ENCODE data around the gene ANAPC4. TPM values are rescaled to one million over a fixed set of nuclear protein-coding genes. Genes with fewer than 3 reads are reported as not detected.

ANAPC4 gene
- total and polyA plus RNA-seq, 2 donors (not counting 1 experiment from before 2014, with no cell fraction given) = 15.9 to 27.1 TPM

- Histone ChIP-seq H3K4me3 (replicated peaks in 1 of 4; ENCODE audit: control extremely low read depth in 1 of 4, insufficient read depth in 1 of 4, low read depth in 3 of 4, low read length in 4 of 4) (no peak overlapping the region), H3K9me3 (ENCODE audit: control insufficient read depth, insufficient read depth, low read depth, low read length) (no peaks in the 10 kb centered on the region), H3K9ac (ENCODE audit: insufficient read depth, low read length) (no peak overlapping the region), H3K27ac (ENCODE audit: insufficient read depth, low read length) (no peak overlapping the region), H3K36me3 (ENCODE audit: control insufficient read depth, insufficient read depth, low read length) (no peaks in the 10 kb centered on the region), H4K20me1 (ENCODE audit: control insufficient read depth, extremely low read depth, insufficient read depth, low read length) (no peaks in the 10 kb centered on the region), H3K4me2 (ENCODE audit: extremely low read depth, insufficient read depth, low read length) (no peak overlapping the region), H2AFZ (ENCODE audit: low read length) (no peak overlapping the region), H3K27me3 (ENCODE audit: control insufficient read depth, insufficient read depth, low read length) (no peaks in the 10 kb centered on the region), H3K79me2 (ENCODE audit: control insufficient read depth, insufficient read depth, low read length) (no peaks in the 10 kb centered on the region), H3K4me1 (ENCODE audit: control insufficient read depth, extremely low read depth, insufficient read depth, low read length) (peaks cover 6% of the 10 kb centered on the region)
- TF ChIP-seq CTCF (conservative IDR thresholded peaks at IDR 0.05 in 1 of 2, IDR thresholded peaks at IDR 0.05 in 1 of 2; ENCODE audit: low read depth in 1 of 2, low read length in 2 of 2) = no peak
- TF ChIP-seq EZH2 (IDR thresholded peaks at IDR 0.05; ENCODE audit: low read length, missing control alignments) = no peak
- no peak for DNase-seq (ENCODE audit: low read depth in 2 of 2)
These were observed 77.4 kb downstream of the ANAPC4 start for GRCh38 chr4:25454476-25454875.

DNA sequence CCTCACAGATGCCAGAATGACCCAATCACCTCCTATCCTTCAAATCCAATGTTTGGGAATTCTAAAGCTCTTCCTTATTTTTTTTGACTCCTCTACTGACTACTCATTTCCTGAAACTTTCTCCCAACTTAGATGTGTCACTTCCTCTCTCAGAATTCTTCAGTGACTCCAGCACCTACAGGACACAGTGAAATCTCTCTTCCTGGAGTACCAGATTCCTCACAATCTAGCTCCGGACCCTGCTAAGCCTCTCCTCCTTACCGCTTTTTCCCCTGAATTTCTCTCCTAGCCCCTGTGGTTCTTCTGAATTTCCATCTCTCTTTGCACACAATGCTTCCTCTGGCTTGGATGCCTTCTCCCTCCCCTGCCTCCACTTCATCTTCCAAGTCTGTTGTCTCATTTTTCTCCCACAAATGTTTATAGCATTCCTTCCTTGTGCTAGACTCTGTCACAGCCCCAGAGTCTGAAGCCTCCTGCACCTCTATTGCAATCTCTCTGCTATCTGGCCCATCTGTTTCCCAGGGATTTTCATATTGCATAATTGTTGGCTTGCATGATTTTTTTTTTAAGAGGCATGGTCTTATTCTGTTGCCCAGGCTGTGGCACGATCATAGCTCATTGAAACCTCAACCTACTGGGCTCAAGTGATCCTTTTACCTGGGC lies 80.1 kb downstream of the ANAPC4 start:
- DNase-seq (ENCODE audit: low read depth in 2 of 2) = peak in 1 of 2 donors; percentile 34
- Histone ChIP-seq H2AFZ (ENCODE audit: low read length) (peak overlapping the region; percentile 29), H3K4me3 (replicated peaks in 1 of 4; ENCODE audit: control extremely low read depth in 1 of 4, insufficient read depth in 1 of 4, low read depth in 3 of 4, low read length in 4 of 4) (no peak overlapping the region), H3K4me2 (ENCODE audit: extremely low read depth, insufficient read depth, low read length) (peak overlapping the region; percentile 13), H3K36me3 (ENCODE audit: control insufficient read depth, insufficient read depth, low read length) (no peaks in the 10 kb centered on the region), H3K79me2 (ENCODE audit: control insufficient read depth, insufficient read depth, low read length) (no peaks in the 10 kb centered on the region), H3K4me1 (ENCODE audit: control insufficient read depth, extremely low read depth, insufficient read depth, low read length) (peaks cover 6% of the 10 kb centered on the region), H3K9ac (ENCODE audit: insufficient read depth, low read length) (no peak overlapping the region), H4K20me1 (ENCODE audit: control insufficient read depth, extremely low read depth, insufficient read depth, low read length) (no peaks in the 10 kb centered on the region), H3K9me3 (ENCODE audit: control insufficient read depth, insufficient read depth, low read depth, low read length) (no peaks in the 10 kb centered on the region), H3K27ac (ENCODE audit: insufficient read depth, low read length) (no peak overlapping the region), H3K27me3 (ENCODE audit: control insufficient read depth, insufficient read depth, low read length) (no peaks in the 10 kb centered on the region)
- TF ChIP-seq EZH2 (IDR thresholded peaks at IDR 0.05; ENCODE audit: low read length, missing control alignments) (no peak), CTCF (conservative IDR thresholded peaks at IDR 0.05 in 1 of 2, IDR thresholded peaks at IDR 0.05 in 1 of 2; ENCODE audit: low read depth in 1 of 2, low read length in 2 of 2) (no peak)

- peak in 1 of 2 donors; percentile 19 for DNase-seq (ENCODE audit: low read depth in 2 of 2)
- Histone ChIP-seq H3K36me3 (ENCODE audit: control insufficient read depth, insufficient read depth, low read length) (no peaks in the 10 kb centered on the region), H2AFZ (ENCODE audit: low read length) (no peak overlapping the region), H4K20me1 (ENCODE audit: control insufficient read depth, extremely low read depth, insufficient read depth, low read length) (no peaks in the 10 kb centered on the region), H3K27ac (ENCODE audit: insufficient read depth, low read length) (no peak overlapping the region), H3K4me3 (replicated peaks in 1 of 4; ENCODE audit: control extremely low read depth in 1 of 4, insufficient read depth in 1 of 4, low read depth in 3 of 4, low read length in 4 of 4) (no peak overlapping the region), H3K9me3 (ENCODE audit: control insufficient read depth, insufficient read depth, low read depth, low read length) (no peaks in the 10 kb centered on the region), H3K4me2 (ENCODE audit: extremely low read depth, insufficient read depth, low read length) (no peak overlapping the region), H3K4me1 (ENCODE audit: control insufficient read depth, extremely low read depth, insufficient read depth, low read length) (no peaks in the 10 kb centered on the region), H3K9ac (ENCODE audit: insufficient read depth, low read length) (no peak overlapping the region), H3K79me2 (ENCODE audit: control insufficient read depth, insufficient read depth, low read length) (no peaks in the 10 kb centered on the region), H3K27me3 (ENCODE audit: control insufficient read depth, insufficient read depth, low read length) (no peaks in the 10 kb centered on the region)
- TF ChIP-seq EZH2 (IDR thresholded peaks at IDR 0.05; ENCODE audit: low read length, missing control alignments) (no peak), CTCF (conservative IDR thresholded peaks at IDR 0.05 in 1 of 2, IDR thresholded peaks at IDR 0.05 in 1 of 2; ENCODE audit: low read depth in 1 of 2, low read length in 2 of 2) (no peak)
These were observed 90.1 kb downstream of the ANAPC4 start for GRCh38 chr4:25466966-25467697.

Data from fibroblast of lung (primary cell).